Measurements from ENCODE around the gene FOSL1. TPM values are rescaled to one million over a fixed set of nuclear protein-coding genes. Genes with fewer than 3 reads are reported as not detected.
A peak's percentile ranks its signal among the peaks of the same experiment; 100 is the strongest.

FOSL1 gene
- total RNA-seq, 4 donors from 2014 or later, result 2.9 to 3.9 TPM; not detected in 2

DNA sequence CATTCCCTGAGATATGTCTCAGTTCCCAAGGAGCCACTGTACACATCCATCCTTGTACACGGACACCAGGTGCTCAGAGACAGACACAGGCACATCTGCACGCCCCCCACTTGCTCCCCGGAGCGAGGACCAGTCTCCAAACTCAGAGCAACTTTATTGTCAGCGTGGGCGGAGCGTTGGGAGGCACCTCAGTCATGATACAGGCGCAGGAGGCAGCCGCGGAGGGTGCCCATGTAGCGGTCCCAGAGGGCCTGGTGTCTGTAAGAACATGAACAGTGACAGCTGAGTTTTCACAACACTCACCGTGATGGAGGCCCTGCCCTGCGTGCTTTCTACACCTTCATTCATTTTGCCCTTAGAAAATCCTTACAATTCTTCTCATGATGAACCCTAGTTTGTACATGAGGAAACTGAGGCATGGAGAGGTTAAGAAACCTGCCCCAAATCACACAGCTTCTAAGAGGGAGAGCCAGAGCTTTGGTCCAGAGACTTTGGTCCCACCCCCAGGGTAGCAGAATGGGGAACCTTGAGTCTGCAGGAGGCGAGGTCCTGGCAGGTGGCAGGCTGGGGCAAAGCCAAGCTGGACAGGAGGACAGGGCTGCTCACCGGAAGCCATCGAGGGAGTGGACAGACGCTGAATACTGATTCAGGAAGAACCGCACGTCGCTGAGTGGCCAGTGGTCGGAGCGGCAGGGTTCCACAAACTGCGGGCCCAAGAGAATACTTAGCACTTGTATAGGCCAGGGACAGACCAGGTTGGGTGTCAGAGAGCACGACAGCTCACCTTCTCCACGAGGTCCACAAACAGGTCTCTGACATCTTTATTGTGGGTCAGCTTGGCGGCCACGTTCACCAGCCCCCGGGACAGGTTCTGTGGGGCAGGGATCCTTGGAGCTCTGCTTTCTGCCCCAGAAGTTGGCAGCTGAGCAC, 16.1 kb downstream of the FOSL1 start:
- no peak for TF ChIP-seq POLR2A (IDR thresholded peaks at IDR 0.05)
- TF ChIP-seq, protein P1, sequence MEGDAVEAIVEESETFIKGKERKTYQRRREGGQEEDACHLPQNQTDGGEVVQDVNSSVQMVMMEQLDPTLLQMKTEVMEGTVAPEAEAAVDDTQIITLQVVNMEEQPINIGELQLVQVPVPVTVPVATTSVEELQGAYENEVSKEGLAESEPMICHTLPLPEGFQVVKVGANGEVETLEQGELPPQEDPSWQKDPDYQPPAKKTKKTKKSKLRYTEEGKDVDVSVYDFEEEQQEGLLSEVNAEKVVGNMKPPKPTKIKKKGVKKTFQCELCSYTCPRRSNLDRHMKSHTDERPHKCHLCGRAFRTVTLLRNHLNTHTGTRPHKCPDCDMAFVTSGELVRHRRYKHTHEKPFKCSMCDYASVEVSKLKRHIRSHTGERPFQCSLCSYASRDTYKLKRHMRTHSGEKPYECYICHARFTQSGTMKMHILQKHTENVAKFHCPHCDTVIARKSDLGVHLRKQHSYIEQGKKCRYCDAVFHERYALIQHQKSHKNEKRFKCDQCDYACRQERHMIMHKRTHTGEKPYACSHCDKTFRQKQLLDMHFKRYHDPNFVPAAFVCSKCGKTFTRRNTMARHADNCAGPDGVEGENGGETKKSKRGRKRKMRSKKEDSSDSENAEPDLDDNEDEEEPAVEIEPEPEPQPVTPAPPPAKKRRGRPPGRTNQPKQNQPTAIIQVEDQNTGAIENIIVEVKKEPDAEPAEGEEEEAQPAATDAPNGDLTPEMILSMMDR (IDR thresholded peaks at IDR 0.05), result no peak
- Histone ChIP-seq H3K4me3 (no peak overlapping the region), H3K36me3 (no peaks in the 10 kb centered on the region), H3K9me3 (no peaks in the 10 kb centered on the region), H3K4me1 (peaks cover 4 to 9% of the 10 kb centered on the region in 2 donors), H3K27me3 (no peaks in the 10 kb centered on the region), H3K27ac (peak overlapping the region; percentile 24 to 38)
- no peak for DNase-seq
- intact Hi-C loops (cut with DNase I; ENCODE audit: low total_unique reads), result loop anchor here (5.0 kb wide), 1 partner anchor 103 kb away; no protein-coding TSS in a partner anchor

GRCh38 chr11:65883058-65883761, 17.0 kb downstream of the FOSL1 start:
- no peak for DNase-seq
- Histone ChIP-seq H3K27me3 (no peaks in the 10 kb centered on the region), H3K9me3 (no peaks in the 10 kb centered on the region), H3K27ac (no peak overlapping the region), H3K36me3 (no peaks in the 10 kb centered on the region), H3K4me1 (peaks cover 4 to 9% of the 10 kb centered on the region in 2 donors), H3K4me3 (no peak overlapping the region)
- intact Hi-C loops (cut with DNase I; ENCODE audit: low total_unique reads), result loop anchor here (5.0 kb wide), 1 partner anchor 104 kb away; no protein-coding TSS in a partner anchor
- no peak for TF ChIP-seq POLR2A (IDR thresholded peaks at IDR 0.05)
- TF ChIP-seq, protein P1 (IDR thresholded peaks at IDR 0.05), result no peak

DNA sequence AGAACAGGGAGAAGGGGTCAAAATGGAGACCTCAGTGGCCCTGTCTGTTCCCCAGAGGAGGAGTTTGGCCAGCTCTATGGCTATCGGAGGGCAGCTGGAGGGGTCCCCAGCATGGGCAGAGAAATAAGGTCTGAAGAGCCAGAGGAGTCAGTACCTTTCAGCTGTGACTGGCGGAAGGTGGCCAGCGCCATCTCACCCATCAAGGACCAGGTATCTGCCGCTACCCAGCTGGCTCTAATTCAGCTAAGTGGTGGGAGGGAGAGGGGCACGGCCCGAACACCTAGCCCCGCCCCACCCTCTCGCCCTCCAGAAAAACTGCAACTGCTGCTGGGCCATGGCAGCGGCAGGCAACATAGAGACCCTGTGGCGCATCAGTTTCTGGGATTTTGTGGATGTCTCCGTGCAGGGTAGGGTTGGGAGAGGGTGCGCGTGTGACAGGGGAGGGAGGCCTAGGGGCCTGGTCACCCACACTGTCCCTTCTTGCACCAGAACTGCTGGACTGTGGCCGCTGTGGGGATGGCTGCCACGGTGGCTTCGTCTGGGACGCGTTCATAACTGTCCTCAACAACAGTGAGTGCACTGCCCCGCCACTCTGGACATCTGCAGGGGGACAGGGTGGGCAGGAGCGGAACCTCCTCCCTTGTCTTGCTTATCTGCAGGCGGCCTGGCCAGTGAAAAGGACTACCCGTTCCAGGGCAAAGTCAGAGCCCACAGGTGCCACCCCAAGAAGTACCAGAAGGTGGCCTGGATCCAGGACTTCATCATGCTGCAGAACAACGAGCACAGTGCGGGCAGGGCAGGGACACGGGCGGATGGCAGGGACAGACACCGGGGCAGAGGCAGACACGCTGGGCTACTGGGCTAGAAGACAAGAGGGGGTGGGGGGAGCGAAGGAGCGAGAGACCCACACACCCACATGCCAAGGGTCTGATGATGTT, 17.8 kb downstream of the FOSL1 start:
- Histone ChIP-seq H3K27me3 (no peaks in the 10 kb centered on the region), H3K36me3 (no peaks in the 10 kb centered on the region), H3K4me1 (peaks cover under 1 to 4% of the 10 kb centered on the region in 2 donors), H3K27ac (no peak overlapping the region), H3K9me3 (no peaks in the 10 kb centered on the region), H3K4me3 (no peak overlapping the region)
- DNase-seq, result peak in 1 of 2 donors; percentile 16
- intact Hi-C loops (cut with DNase I; ENCODE audit: low total_unique reads), result loop anchor here (5.0 kb wide), 1 partner anchor 105 kb away; no protein-coding TSS in a partner anchor
- TF ChIP-seq, protein P1 (IDR thresholded peaks at IDR 0.05), result no peak

DNA sequence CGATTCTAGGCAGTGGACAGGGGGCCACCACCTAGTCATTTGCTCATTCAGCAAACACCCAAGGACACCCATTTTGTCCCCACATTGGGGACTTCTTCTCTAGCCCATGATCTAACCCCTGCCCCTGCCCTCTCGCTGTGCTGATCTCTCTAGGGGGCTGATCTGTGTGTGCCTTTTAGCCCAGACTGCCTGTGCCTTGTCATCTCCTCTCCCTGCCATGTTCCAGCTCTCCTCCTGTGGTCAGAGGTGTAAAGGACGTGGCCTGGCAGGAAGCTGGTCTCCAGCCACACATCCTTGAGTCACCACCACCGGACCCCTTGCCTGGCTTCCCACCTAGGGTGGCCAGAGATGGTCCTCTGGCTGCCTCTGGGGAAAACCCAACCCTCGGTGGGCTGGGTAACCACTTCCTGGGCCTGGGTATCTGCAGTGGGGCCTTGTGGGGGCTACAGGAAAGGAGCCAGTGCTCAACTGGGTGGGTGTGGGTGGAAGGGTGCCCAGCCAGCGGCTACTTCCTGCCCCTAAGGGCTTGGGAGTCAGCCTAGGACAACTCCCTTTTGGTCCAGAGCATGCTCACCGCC, 19.3 kb downstream of the FOSL1 start:
- intact Hi-C loops (cut with DNase I; ENCODE audit: low total_unique reads), result loop anchor here (5.0 kb wide), 1 partner anchor 106 kb away; no protein-coding TSS in a partner anchor

More for the DNA sequence above, 19.3 kb downstream of the FOSL1 start:
- no peak overlapping the region for H3K27ac ChIP-seq
- no peak overlapping the region for H3K4me3 ChIP-seq
- H3K36me3 ChIP-seq, result no peaks in the 10 kb centered on the region
- H3K27me3 ChIP-seq, result no peaks in the 10 kb centered on the region
- no peak for DNase-seq
- no peaks in the 10 kb centered on the region for H3K4me1 ChIP-seq
- H3K9me3 ChIP-seq, result no peaks in the 10 kb centered on the region
- TF ChIP-seq POLR2A (IDR thresholded peaks at IDR 0.05), result no peak
- TF ChIP-seq, protein P1 (IDR thresholded peaks at IDR 0.05), result no peak
